Testis (tissue), 3 donors: Measurements from ENCODE around the gene SPAG17. TPM values are rescaled to one million over a fixed set of nuclear protein-coding genes. Genes with fewer than 3 reads are reported as not detected.

ENCODE experiments used
- DNase-seq: peaks from one replicate; pipeline ENCODE4 v3.0.0-alpha.2; 2019
- H3K27ac ChIP-seq, 2 donors: fragments of 200-600 bp; sonication (generic); one replicate each; pipeline ENCODE4 v1.5.1; 2019
- H3K27me3 ChIP-seq: fragments of 200-600 bp; sonication (generic); one replicate; pipeline ENCODE4 v1.5.1; 2019
- H3K36me3 ChIP-seq: fragments of 200-600 bp; sonication (generic); one replicate; pipeline ENCODE4 v1.5.1; 2017; ENCODE audit warnings: low read depth; ENCODE audit errors: missing control alignments
- H3K4me1 ChIP-seq: fragments of 200-600 bp; sonication (generic); one replicate; pipeline ENCODE4 v1.5.1; 2019
- H3K4me3 ChIP-seq, 2 donors: fragments of 200-600 bp; sonication (generic); one replicate each; pipeline ENCODE4 v1.5.1; 2017 to 2019
- H3K9me3 ChIP-seq: fragments of 200-600 bp; sonication (generic); one replicate; pipeline ENCODE4 v1.5.1; 2017
- CTCF ChIP-seq, 3 experiments: fragments of 450-650 bp in 2 of 3; fragments of 200-600 bp in 1 of 3; sonication (generic) in 1 of 3; IDR thresholded peaks; one replicate each; pipeline ENCODE4 v1.5.1; 2016 to 2019; ENCODE audit warnings: antibody characterized with exemption in 3 of 3, mild to moderate bottlenecking in 2 of 3, moderate library complexity in 1 of 3
- POLR2A ChIP-seq: fragments of 450-650 bp; IDR thresholded peaks from one replicate; pipeline ENCODE4 v1.6.1; 2017; ENCODE audit warnings: antibody characterized with exemption, mild to moderate bottlenecking, moderate library complexity
- WGBS, 2 donors: methylation state at CpG; one replicate each; pipeline ENCODE4 v1.1.5; 2018; 5-methylcytosine and 5-hydroxymethylcytosine counted together
- intact Hi-C: fragments of 100-400 bp; cut with DNase I; formaldehyde crosslinking; loops from one replicate; pipeline ENCODE4 v1.15.1; 2023; ENCODE audit warnings: low total_unique reads
- polyA plus RNA-seq: library from polyadenylated mRNA; stranded (reverse); fragments of 350-450 nt; fragmentation: Illumina TruSeq; extraction: RNeasy Lipid Tissue Mini Kit (QIAGEN cat#74804); gene quantifications from one replicate; pipeline ENCODE4 v1.2.3, GENCODE V29; 2014; ENCODE audit warnings: low read depth, low replicate concordance; ENCODE audit not compliant: insufficient read depth
- total RNA-seq, 2 donors: library from RNA; depleted of rRNA; stranded (reverse); fragments of >200 nt; gene quantifications; one replicate each; pipeline ENCODE4 v1.2.3, GENCODE V29; 2016

Gene SPAG17
- total and polyA plus RNA-seq, 3 donors from 2014 or later, result 34.6 to 95.7 (median 38.7) TPM

- intact Hi-C loops, result no loop called here
- DNase-seq, result no peak
- Histone ChIP-seq H3K27me3 (no peaks in the 10 kb centered on the region), H3K9me3 (no peaks in the 10 kb centered on the region), H3K27ac (no peak overlapping the region), H3K36me3 (no peaks in the 10 kb centered on the region), H3K4me1 (no peaks in the 10 kb centered on the region), H3K4me3 (no peak overlapping the region)
- TF ChIP-seq CTCF (IDR thresholded peaks at IDR 0.05), result no peak
- no peak for TF ChIP-seq POLR2A
These were observed 84.1 kb downstream of the SPAG17 start for GRCh38 chr1:118100686-118101514.

DNA sequence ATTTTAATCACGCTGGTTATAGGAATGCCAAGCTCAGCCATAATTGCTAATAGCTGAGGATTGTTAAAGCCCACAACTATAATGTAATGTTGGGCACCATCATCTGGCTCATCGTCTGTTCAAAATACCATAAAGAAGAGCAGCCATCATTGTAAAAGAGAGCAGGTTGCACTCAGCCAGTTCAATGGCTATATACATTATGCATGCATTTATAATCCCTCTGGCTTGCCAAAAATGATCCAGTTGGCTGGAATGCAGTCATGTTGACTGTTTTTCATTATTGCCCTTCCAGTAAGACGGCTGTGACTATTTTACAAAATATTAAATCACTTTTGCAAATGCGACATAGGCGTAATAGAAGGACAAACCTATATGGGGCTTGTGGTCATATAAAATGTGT lies 85.3 kb downstream of the SPAG17 start:
- intact Hi-C loops, result no loop called here

DNA sequence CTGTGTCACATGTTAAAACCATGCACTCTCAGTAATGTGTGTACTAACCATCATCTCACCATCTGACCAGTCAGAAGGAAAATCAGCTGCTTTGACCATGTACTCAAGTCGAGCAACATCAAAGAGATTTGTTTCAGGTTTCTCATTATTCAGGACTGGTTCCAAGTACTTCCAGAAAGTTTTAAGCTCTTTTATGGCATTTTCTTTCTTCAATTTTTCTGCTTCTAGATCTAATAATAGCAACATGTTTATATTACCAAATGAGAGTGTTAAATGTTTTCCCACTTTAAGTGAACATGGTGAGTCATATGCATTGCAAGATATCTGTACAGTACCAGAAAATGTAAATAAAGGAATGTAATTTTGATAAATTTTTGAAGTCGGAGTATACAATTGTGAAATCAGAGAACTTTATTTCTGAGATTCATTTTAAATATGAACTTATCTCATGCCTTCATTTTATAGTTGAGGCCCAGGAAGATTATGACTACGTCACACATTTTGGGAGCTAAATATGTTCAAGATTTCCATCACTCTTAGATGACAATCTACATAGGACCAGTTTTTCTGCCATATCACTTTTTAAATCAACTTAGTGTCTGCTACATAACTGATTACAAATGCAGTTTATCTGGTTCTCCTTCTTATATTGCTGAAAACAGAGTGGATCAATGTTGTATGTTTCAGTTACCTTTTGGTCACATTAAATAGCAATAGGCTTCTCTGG lies 87.2 kb downstream of the SPAG17 start:
- Histone ChIP-seq H3K4me3 (no peak overlapping the region), H3K36me3 (no peaks in the 10 kb centered on the region), H3K27me3 (no peaks in the 10 kb centered on the region), H3K9me3 (no peaks in the 10 kb centered on the region), H3K27ac (no peak overlapping the region), H3K4me1 (no peaks in the 10 kb centered on the region)
- 82 to 86% methylated on average over 3 of the region's 3 CpGs for WGBS, 2 donors
- intact Hi-C loops, result no loop called here
- DNase-seq, result no peak
- no peak for TF ChIP-seq POLR2A
- TF ChIP-seq CTCF (IDR thresholded peaks at IDR 0.05), result no peak

More for the DNA sequence above, 85.3 kb downstream of the SPAG17 start:
- WGBS, 2 donors, result 86 to 88% methylated on average over 5 of the region's 5 CpGs
- Histone ChIP-seq H3K4me1 (no peaks in the 10 kb centered on the region), H3K27ac (no peak overlapping the region), H3K36me3 (no peaks in the 10 kb centered on the region), H3K27me3 (no peaks in the 10 kb centered on the region), H3K4me3 (no peak overlapping the region), H3K9me3 (no peaks in the 10 kb centered on the region)
- no peak for DNase-seq
- TF ChIP-seq POLR2A, result no peak
- TF ChIP-seq CTCF (IDR thresholded peaks at IDR 0.05), result no peak

GRCh38 chr1:118093017-118093416 lies 92.0 kb downstream of the SPAG17 start:
- Histone ChIP-seq H3K27ac (no peak overlapping the region), H3K9me3 (no peaks in the 10 kb centered on the region), H3K27me3 (no peaks in the 10 kb centered on the region), H3K36me3 (no peaks in the 10 kb centered on the region), H3K4me1 (no peaks in the 10 kb centered on the region), H3K4me3 (no peak overlapping the region)
- intact Hi-C loops, result no loop called here
- TF ChIP-seq POLR2A, result no peak
- TF ChIP-seq CTCF (IDR thresholded peaks at IDR 0.05), result no peak
- DNase-seq, result no peak
